ENCODE data around the gene RD3L. TPM values are rescaled to one million over a fixed set of nuclear protein-coding genes. Genes with fewer than 3 reads are reported as not detected.

Gene RD3L
- total and polyA plus RNA-seq, 9 of the 15 experiments (the other 6 are each of a cell fraction or from before 2014, with no cell fraction given), result 0.14 TPM; not detected in 8

GRCh38 chr14:103920981-103921854, 21.1 kb downstream of the RD3L start (continued):
- peak; percentile 39; the same call in 1 of the 2 replicates for TF ChIP-seq ARID4B (CRISPR knock-in tag; IDR thresholded peaks at IDR 0.05)
- peak; percentile 27; the same call in 1 of the 2 replicates for TF ChIP-seq NR2C2 (CRISPR knock-in tag; IDR thresholded peaks at IDR 0.05)
- TF ChIP-seq NR2C2 (tag; IDR thresholded peaks at IDR 0.05), result peak; percentile 73
- no peak for TF ChIP-seq SIX5 (IDR thresholded peaks at IDR 0.05; ENCODE audit: borderline replicate concordance in 1 of 2, insufficient read depth in 1 of 2, low read depth in 1 of 2, low read length in 2 of 2)
- TF ChIP-seq ELF4 (CRISPR knock-in tag; IDR thresholded peaks at IDR 0.05), result no peak
- no peak for TF ChIP-seq ZKSCAN8 (CRISPR knock-in tag; IDR thresholded peaks at IDR 0.05)
- TF ChIP-seq CBX2 (IDR thresholded peaks at IDR 0.05; ENCODE audit: insufficient read depth, low read length, poor library complexity, severe bottlenecking), result no peak
- no peak for TF ChIP-seq EHMT2 (IDR thresholded peaks at IDR 0.05)
- no peak for TF ChIP-seq NBN (IDR thresholded peaks at IDR 0.05; ENCODE audit: low read depth)
- no peak for TF ChIP-seq TEAD1 (CRISPR knock-in tag; IDR thresholded peaks at IDR 0.05)
- TF ChIP-seq POLR2AphosphoS5 (IDR thresholded peaks at IDR 0.05; ENCODE audit: control insufficient read depth, insufficient read depth, low read depth, low read length), result peak; percentile 80
- TF ChIP-seq CLOCK (CRISPR knock-in tag; IDR thresholded peaks at IDR 0.05; ENCODE audit: borderline replicate concordance), result no peak
- TF ChIP-seq E2F6 (IDR thresholded peaks at IDR 0.05; ENCODE audit: borderline replicate concordance in 1 of 2, extremely low read depth in 1 of 2, insufficient read depth in 1 of 2, insufficient read length in 1 of 2, low read depth in 1 of 2, low read length in 1 of 2, poor library complexity in 1 of 2, severe bottlenecking in 1 of 2), result peak in 1 of 2 experiments; percentile 18
- peak; percentile 82 for TF ChIP-seq ETV1 (tag; conservative IDR thresholded peaks at IDR 0.05; ENCODE audit: low read depth)
- TF ChIP-seq NFIC (IDR thresholded peaks at IDR 0.05), result no peak
- no peak for TF ChIP-seq IRF9 (tag; IDR thresholded peaks at IDR 0.05)
